Measurements from ENCODE around the gene JAKMIP2. TPM values are rescaled to one million over a fixed set of nuclear protein-coding genes. Genes with fewer than 3 reads are reported as not detected.
"Not testable (repeated sequence)": the region's sequence is repeated elsewhere in the genome, so short reads cannot be mapped to it uniquely, and the experiment has no call there.

The JAKMIP2 gene
- total and polyA plus RNA-seq, 5 donors from 2014 or later, result 0.26 to 5.0 (median 2.4) TPM

GRCh38 chr5:147639321-147639720, 143.2 kb downstream of the JAKMIP2 start:
- H3K9me3 Mint-ChIP-seq, result peaks cover 0 to 3% (median 0%) of the 10 kb centered on the region in 7 donors
- H3K4me1 ChIP-seq (ENCODE audit: control insufficient read depth, insufficient read depth, low read length, poor library complexity, severe bottlenecking), result no peaks in the 10 kb centered on the region
- DNase-seq, result no peak
- no peaks in the 10 kb centered on the region for H3K9me3 ChIP-seq (ENCODE audit: control insufficient read depth in 2 of 2, low read length in 2 of 2)
- no peaks in the 10 kb centered on the region for H3K4me1 Mint-ChIP-seq
- H3K4me3 Mint-ChIP-seq, result no peak overlapping the region
- no peak overlapping the region for H3K4me3 ChIP-seq (ENCODE audit: low read depth, low read length)
- no peaks in the 10 kb centered on the region for H3K36me3 Mint-ChIP-seq
- ATAC-seq (ENCODE audit: low read depth in 2 of 2), result no peak
- no peak overlapping the region for H3K27ac Mint-ChIP-seq
- no peaks in the 10 kb centered on the region for H3K27me3 Mint-ChIP-seq
- H3K27ac ChIP-seq (ENCODE audit: insufficient read depth, low read length, poor library complexity, severe bottlenecking), result no peak overlapping the region
- H3K27me3 ChIP-seq (ENCODE audit: control insufficient read depth, insufficient read depth, low read length), result no peaks in the 10 kb centered on the region
- H3K36me3 ChIP-seq (ENCODE audit: control insufficient read depth, insufficient read depth, low read length), result no peaks in the 10 kb centered on the region

GRCh38 chr5:147636729-147636984, 145.9 kb downstream of the JAKMIP2 start:
- DNase-seq, result no peak
- no peaks in the 10 kb centered on the region for H3K9me3 ChIP-seq (ENCODE audit: control insufficient read depth in 2 of 2, low read length in 2 of 2)
- no peaks in the 10 kb centered on the region for H3K4me1 ChIP-seq (ENCODE audit: control insufficient read depth, insufficient read depth, low read length, poor library complexity, severe bottlenecking)
- no peak overlapping the region for H3K27ac Mint-ChIP-seq
- H3K36me3 Mint-ChIP-seq, result no peaks in the 10 kb centered on the region
- no peak overlapping the region for H3K27ac ChIP-seq (ENCODE audit: insufficient read depth, low read length, poor library complexity, severe bottlenecking)
- no peaks in the 10 kb centered on the region for H3K36me3 ChIP-seq (ENCODE audit: control insufficient read depth, insufficient read depth, low read length)
- no peaks in the 10 kb centered on the region for H3K9me3 Mint-ChIP-seq
- H3K4me3 Mint-ChIP-seq, result no peak overlapping the region
- no peaks in the 10 kb centered on the region for H3K4me1 Mint-ChIP-seq
- H3K27me3 ChIP-seq (ENCODE audit: control insufficient read depth, insufficient read depth, low read length), result no peaks in the 10 kb centered on the region
- H3K27me3 Mint-ChIP-seq, result no peaks in the 10 kb centered on the region
- no peak for ATAC-seq (ENCODE audit: low read depth in 2 of 2)
- H3K4me3 ChIP-seq (ENCODE audit: low read depth, low read length), result no peak overlapping the region

GRCh38 chr5:147635882-147636728, 146.4 kb downstream of the JAKMIP2 start:
- Histone ChIP-seq H3K4me1 (ENCODE audit: control insufficient read depth, insufficient read depth, low read length, poor library complexity, severe bottlenecking) (no peaks in the 10 kb centered on the region), H3K9me3 (ENCODE audit: control insufficient read depth in 2 of 2, low read length in 2 of 2) (no peaks in the 10 kb centered on the region), H3K27me3 (ENCODE audit: control insufficient read depth, insufficient read depth, low read length) (no peaks in the 10 kb centered on the region), H3K27ac (ENCODE audit: insufficient read depth, low read length, poor library complexity, severe bottlenecking) (no peak overlapping the region), H3K4me3 (ENCODE audit: low read depth, low read length) (no peak overlapping the region), H3K36me3 (ENCODE audit: control insufficient read depth, insufficient read depth, low read length) (no peaks in the 10 kb centered on the region)
- H3K9me3 Mint-ChIP-seq, result no peaks in the 10 kb centered on the region
- no peak for ATAC-seq (ENCODE audit: low read depth in 2 of 2)
- H3K36me3 Mint-ChIP-seq, result no peaks in the 10 kb centered on the region
- H3K27ac Mint-ChIP-seq, result no peak overlapping the region
- no peaks in the 10 kb centered on the region for H3K27me3 Mint-ChIP-seq
- DNase-seq, result no peak
- H3K4me1 Mint-ChIP-seq, result no peaks in the 10 kb centered on the region
- H3K4me3 Mint-ChIP-seq, result no peak overlapping the region

GRCh38 chr5:147635439-147635838, 147.1 kb downstream of the JAKMIP2 start:
- not testable (repeated sequence) for H3K4me3 ChIP-seq (ENCODE audit: low read depth, low read length); ATAC-seq (ENCODE audit: low read depth in 2 of 2); H3K9me3 ChIP-seq (ENCODE audit: control insufficient read depth in 2 of 2, low read length in 2 of 2); H3K4me1 Mint-ChIP-seq; H3K36me3 ChIP-seq (ENCODE audit: control insufficient read depth, insufficient read depth, low read length); H3K36me3 Mint-ChIP-seq; H3K9me3 Mint-ChIP-seq; H3K27ac Mint-ChIP-seq; H3K27me3 Mint-ChIP-seq; H3K4me3 Mint-ChIP-seq; DNase-seq; H3K4me1 ChIP-seq (ENCODE audit: control insufficient read depth, insufficient read depth, low read length, poor library complexity, severe bottlenecking); H3K27ac ChIP-seq (ENCODE audit: insufficient read depth, low read length, poor library complexity, severe bottlenecking); H3K27me3 ChIP-seq (ENCODE audit: control insufficient read depth, insufficient read depth, low read length)

GRCh38 chr5:147633173-147633572, 149.4 kb downstream of the JAKMIP2 start:
- Histone ChIP-seq H3K4me1 (ENCODE audit: control insufficient read depth, insufficient read depth, low read length, poor library complexity, severe bottlenecking) (no peaks in the 10 kb centered on the region), H3K9me3 (ENCODE audit: control insufficient read depth in 2 of 2, low read length in 2 of 2) (no peaks in the 10 kb centered on the region), H3K27ac (ENCODE audit: insufficient read depth, low read length, poor library complexity, severe bottlenecking) (no peak overlapping the region), H3K27me3 (ENCODE audit: control insufficient read depth, insufficient read depth, low read length) (no peaks in the 10 kb centered on the region), H3K36me3 (ENCODE audit: control insufficient read depth, insufficient read depth, low read length) (no peaks in the 10 kb centered on the region), H3K4me3 (ENCODE audit: low read depth, low read length) (no peak overlapping the region)
- Mint-ChIP-seq H3K4me3 (no peak overlapping the region), H3K36me3 (no peaks in the 10 kb centered on the region), H3K27me3 (no peaks in the 10 kb centered on the region), H3K27ac (no peak overlapping the region), H3K9me3 (no peaks in the 10 kb centered on the region), H3K4me1 (no peaks in the 10 kb centered on the region)
- DNase-seq (no peak), ATAC-seq (ENCODE audit: low read depth in 2 of 2) (no peak)

- no peak for ATAC-seq (ENCODE audit: low read depth in 2 of 2)
- H3K36me3 Mint-ChIP-seq, result no peaks in the 10 kb centered on the region
Observed at GRCh38 chr5:147631428-147632003, 151.0 kb downstream of the JAKMIP2 start.

GRCh38 chr5:147629196-147629595, 153.3 kb downstream of the JAKMIP2 start:
- H3K27ac Mint-ChIP-seq, result no peak overlapping the region
- H3K9me3 ChIP-seq (ENCODE audit: control insufficient read depth in 2 of 2, low read length in 2 of 2), result no peaks in the 10 kb centered on the region
- H3K4me3 ChIP-seq (ENCODE audit: low read depth, low read length), result no peak overlapping the region
- H3K4me1 ChIP-seq (ENCODE audit: control insufficient read depth, insufficient read depth, low read length, poor library complexity, severe bottlenecking), result no peaks in the 10 kb centered on the region
- no peak overlapping the region for H3K4me3 Mint-ChIP-seq
- H3K36me3 ChIP-seq (ENCODE audit: control insufficient read depth, insufficient read depth, low read length), result no peaks in the 10 kb centered on the region
- no peak for DNase-seq
- H3K27me3 ChIP-seq (ENCODE audit: control insufficient read depth, insufficient read depth, low read length), result no peaks in the 10 kb centered on the region
- peaks cover 0 to under 1% (median 0%) of the 10 kb centered on the region in 7 donors for H3K9me3 Mint-ChIP-seq
- H3K27me3 Mint-ChIP-seq, result no peaks in the 10 kb centered on the region
- H3K4me1 Mint-ChIP-seq, result no peaks in the 10 kb centered on the region
- no peaks in the 10 kb centered on the region for H3K36me3 Mint-ChIP-seq
- ATAC-seq (ENCODE audit: low read depth in 2 of 2), result no peak
- no peak overlapping the region for H3K27ac ChIP-seq (ENCODE audit: insufficient read depth, low read length, poor library complexity, severe bottlenecking)

More at GRCh38 chr5:147631428-147632003, 151.0 kb downstream of the JAKMIP2 start:
- no peaks in the 10 kb centered on the region for H3K9me3 Mint-ChIP-seq
- H3K4me1 Mint-ChIP-seq, result no peaks in the 10 kb centered on the region
- H3K27me3 ChIP-seq (ENCODE audit: control insufficient read depth, insufficient read depth, low read length), result no peaks in the 10 kb centered on the region
- H3K27ac Mint-ChIP-seq, result no peak overlapping the region
- H3K27ac ChIP-seq (ENCODE audit: insufficient read depth, low read length, poor library complexity, severe bottlenecking), result no peak overlapping the region
- H3K27me3 Mint-ChIP-seq, result no peaks in the 10 kb centered on the region
- no peaks in the 10 kb centered on the region for H3K4me1 ChIP-seq (ENCODE audit: control insufficient read depth, insufficient read depth, low read length, poor library complexity, severe bottlenecking)
- no peak overlapping the region for H3K4me3 Mint-ChIP-seq
- no peaks in the 10 kb centered on the region for H3K36me3 ChIP-seq (ENCODE audit: control insufficient read depth, insufficient read depth, low read length)
- H3K9me3 ChIP-seq (ENCODE audit: control insufficient read depth in 2 of 2, low read length in 2 of 2), result no peaks in the 10 kb centered on the region
- H3K4me3 ChIP-seq (ENCODE audit: low read depth, low read length), result no peak overlapping the region
- DNase-seq, result no peak
